GM06990 (cell line): ENCODE data around the gene EDARADD.

Source experiments
- DNase-seq: peaks from one replicate; pipeline ENCODE4 v3.0.0-alpha.2; 2011; ENCODE audit not compliant: insufficient read length; ENCODE audit errors: extremely low read depth
- H3K27me3 ChIP-seq: replicated peaks from 2 replicates; pipeline ENCODE4 v1.6.0; 2011; ENCODE audit warnings: low read length; ENCODE audit not compliant: control insufficient read depth, insufficient read depth
- H3K36me3 ChIP-seq: 2 replicates; pipeline ENCODE4 v1.5.1; 2011; ENCODE audit warnings: low read length; ENCODE audit not compliant: control insufficient read depth, insufficient read depth
- H3K4me3 ChIP-seq: replicated peaks from 2 replicates; pipeline ENCODE4 v1.5.1; 2011; ENCODE audit warnings: low read depth, mild to moderate bottlenecking, control low read depth, low read length
- CTCF ChIP-seq: IDR thresholded peaks from 2 replicates; pipeline ENCODE4 v1.5.1; 2011; ENCODE audit warnings: low read length, control low read depth, mild to moderate bottlenecking, inconsistent platforms; ENCODE audit not compliant: insufficient read depth, poor library complexity, severe bottlenecking

The EDARADD gene

GRCh38 chr1:236526079-236526478 is 132.0 kb downstream of the EDARADD start:
- Histone ChIP-seq H3K27me3 (no peaks in the 10 kb centered on the region), H3K4me3 (no peak overlapping the region), H3K36me3 (no peaks in the 10 kb centered on the region; the same call in 1 of the 2 replicates)
- no peak for TF ChIP-seq CTCF
- DNase-seq = no peak

- no peaks in the 10 kb centered on the region for H3K27me3 ChIP-seq
- no peak for TF ChIP-seq CTCF
- no peak for DNase-seq
- no peak overlapping the region for H3K4me3 ChIP-seq
- no peaks in the 10 kb centered on the region; the same call in 1 of the 2 replicates for H3K36me3 ChIP-seq
Observed at GRCh38 chr1:236530286-236530685, 136.2 kb downstream of the EDARADD start.

- no peak for DNase-seq
- Histone ChIP-seq H3K4me3 (no peak overlapping the region), H3K27me3 (no peaks in the 10 kb centered on the region), H3K36me3 (no peaks in the 10 kb centered on the region; the same call in 1 of the 2 replicates)
- TF ChIP-seq CTCF = no peak
Observed at GRCh38 chr1:236530959-236531358, 136.9 kb downstream of the EDARADD start.

- H3K36me3 ChIP-seq = peaks cover 2% of the 10 kb centered on the region
Observed at GRCh38 chr1:236532850-236533249, 138.8 kb downstream of the EDARADD start.

GRCh38 chr1:236534151-236534651 is 140.1 kb downstream of the EDARADD start:
- DNase-seq = no peak
- peaks cover 2% of the 10 kb centered on the region; the same call in 1 of the 2 replicates for H3K36me3 ChIP-seq
- no peaks in the 10 kb centered on the region for H3K27me3 ChIP-seq
- TF ChIP-seq CTCF = no peak
- H3K4me3 ChIP-seq = no peak overlapping the region

More at GRCh38 chr1:236532850-236533249, 138.8 kb downstream of the EDARADD start:
- Histone ChIP-seq H3K4me3 (no peak overlapping the region), H3K27me3 (no peaks in the 10 kb centered on the region)
- TF ChIP-seq CTCF = no peak
- no peak for DNase-seq
